ENCODE results near the gene RAMACL.

Gene RAMACL

DNA sequence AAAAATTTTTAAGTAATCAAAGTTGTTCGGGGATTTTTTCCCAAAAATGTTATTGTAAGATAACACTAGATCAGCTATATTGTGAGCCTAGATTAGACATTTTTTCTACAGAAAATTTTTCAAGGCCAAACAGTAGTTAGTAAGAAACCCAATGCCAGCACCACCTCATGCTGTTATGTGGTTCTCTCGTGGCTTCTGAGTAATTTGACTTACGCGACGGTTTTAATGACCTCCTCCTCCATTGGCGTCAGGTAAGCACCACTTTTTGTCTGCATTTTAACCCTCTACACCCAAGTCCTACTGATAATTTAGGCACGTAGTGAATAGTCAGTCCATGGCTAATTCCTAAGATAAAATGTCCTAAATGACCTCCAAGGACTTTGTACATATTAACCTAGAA, 30.9 kb upstream of the RAMACL start:
- no peak for DNase-seq (ENCODE audit: low read depth)

DNA sequence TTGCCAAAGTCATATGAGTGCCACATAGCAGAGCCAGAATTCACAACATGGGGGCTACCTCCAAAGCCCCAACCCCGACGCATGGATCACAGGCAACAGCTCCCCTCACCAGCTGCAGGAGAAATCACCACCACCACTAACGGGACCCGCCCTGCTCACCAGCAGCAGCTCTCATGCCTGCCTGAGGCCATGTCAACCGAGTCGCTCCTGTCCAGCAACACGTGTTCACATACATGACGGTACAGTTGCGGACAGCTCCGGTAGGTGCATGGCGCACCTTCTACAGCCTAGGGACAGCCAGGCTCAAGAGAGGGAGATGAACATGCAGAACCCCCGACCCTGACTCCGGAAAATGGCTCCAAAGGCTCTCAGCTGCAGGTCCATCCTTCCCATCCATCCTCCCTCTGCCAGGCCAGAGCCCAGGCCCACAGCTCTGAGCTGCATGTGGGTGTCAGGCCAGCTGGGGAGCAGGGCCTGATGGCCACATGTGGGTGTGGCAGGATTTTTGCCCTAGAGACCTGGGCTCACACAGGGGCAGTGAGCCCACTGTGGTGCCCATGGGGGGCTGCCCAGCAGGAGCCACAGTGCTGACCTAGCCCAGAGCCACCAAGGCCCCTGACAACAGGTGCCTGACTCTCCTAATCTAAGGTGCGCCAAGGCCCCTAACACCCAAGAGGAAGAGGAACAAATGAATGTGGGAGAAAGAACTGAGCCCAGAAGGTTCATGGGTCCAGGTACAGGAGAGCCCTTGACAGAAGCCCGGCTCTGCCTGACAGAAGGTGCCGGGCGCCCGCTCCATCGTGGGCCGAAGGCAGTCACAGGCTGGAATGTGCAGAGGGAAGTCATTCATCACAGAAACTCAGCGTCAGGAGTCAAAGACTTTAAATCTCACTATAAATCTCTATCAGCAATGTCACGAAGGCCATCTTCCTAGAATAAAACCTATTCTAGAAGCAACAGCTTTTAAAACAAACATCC, 30.1 kb upstream of the RAMACL start:
- DNase-seq (ENCODE audit: low read depth), result no peak

DNA sequence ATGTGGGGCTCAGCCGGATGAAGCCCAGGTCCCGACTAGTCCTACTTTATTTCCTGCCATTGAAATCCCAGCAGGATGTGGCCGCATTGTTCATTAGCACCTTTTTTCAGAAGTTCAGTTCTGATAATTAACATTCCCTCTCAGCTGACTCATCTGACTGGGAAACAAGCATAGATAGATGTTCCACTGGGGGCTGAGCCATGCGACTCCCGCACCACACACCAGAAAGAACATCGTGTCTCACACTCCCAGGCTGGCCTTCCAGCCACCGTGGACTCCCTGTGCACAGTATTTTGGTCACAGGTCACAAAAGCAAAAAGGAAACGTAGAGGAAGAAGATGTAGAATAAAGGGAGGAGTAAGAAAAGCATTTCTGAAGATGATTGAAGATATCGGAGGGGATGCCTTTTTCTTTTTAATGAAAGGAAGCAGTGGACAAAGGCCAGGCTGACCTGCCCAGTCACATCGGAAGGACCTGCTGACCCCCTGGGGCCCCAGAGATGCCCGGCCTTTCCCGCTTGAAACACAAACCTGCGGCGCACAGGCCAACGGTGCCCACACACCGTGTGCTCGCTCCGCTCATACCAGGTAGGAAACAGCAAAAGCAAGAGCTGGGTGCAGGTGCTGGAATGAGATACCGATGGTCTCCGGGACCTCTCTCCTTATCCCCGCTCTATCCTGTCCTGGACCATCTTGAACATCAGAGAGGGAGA, 28.7 kb upstream of the RAMACL start:
- DNase-seq (ENCODE audit: low read depth), result no peak

DNA sequence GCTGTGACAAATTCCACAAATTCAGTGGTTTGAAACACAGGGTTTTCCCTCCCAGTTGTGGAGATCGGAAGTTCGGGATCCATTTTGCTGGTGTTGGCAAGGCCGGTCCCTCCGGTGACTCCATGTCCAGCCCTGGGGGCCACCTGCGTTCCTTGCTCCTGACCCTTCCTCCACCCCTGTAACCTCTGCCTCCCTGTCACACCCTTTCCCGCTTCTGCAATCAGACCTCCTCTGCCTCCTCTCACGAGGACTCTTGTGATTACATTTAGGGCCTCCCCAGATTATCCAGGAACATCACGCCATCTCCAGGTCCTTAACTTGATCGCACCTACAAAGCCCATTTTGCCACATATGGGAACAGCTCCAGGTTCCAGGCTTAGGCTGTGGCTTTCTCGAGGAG, 28.1 kb upstream of the RAMACL start:
- DNase-seq (ENCODE audit: low read depth), result no peak

DNA sequence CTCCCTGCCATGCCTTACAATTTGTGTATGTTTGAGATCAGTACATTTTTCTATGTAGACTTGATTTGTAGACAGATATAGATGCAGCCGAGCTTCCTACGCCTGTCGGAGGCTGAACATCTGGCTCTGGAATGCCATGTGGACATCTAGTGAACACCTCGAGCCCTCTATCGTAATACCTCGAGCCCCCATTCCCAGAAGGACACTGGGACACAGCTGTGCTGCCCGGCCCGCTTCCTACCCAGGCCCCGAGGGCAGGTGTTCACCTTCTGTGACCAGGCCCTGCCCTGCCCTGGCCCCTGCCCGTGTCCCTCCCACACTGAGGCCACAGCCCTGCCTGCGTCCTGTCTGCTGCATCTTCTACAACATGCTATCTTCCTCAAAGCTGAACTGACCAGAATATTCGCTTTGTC, 27.7 kb upstream of the RAMACL start:
- no peak for DNase-seq (ENCODE audit: low read depth)

DNA sequence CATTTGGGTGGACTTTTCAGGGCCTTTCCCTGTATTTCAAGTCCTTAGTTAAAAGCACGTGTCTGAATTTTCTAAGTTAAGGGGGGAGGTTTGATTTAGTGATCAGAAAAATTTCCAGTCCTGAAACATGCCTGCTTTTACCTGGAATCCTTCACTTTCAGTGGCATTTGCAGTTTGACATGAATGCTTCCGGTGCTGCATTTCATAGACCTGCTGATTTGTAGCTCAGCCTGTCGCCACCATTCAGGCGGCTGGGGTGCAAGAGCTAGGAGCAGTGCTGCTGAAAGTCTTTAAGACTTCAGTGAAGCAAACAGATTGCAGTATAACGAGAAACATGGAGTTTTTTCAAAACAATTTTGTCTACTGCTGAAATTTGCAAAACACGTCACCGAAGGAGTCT, 26.5 kb upstream of the RAMACL start:
- DNase-seq (ENCODE audit: low read depth), result no peak

DNA sequence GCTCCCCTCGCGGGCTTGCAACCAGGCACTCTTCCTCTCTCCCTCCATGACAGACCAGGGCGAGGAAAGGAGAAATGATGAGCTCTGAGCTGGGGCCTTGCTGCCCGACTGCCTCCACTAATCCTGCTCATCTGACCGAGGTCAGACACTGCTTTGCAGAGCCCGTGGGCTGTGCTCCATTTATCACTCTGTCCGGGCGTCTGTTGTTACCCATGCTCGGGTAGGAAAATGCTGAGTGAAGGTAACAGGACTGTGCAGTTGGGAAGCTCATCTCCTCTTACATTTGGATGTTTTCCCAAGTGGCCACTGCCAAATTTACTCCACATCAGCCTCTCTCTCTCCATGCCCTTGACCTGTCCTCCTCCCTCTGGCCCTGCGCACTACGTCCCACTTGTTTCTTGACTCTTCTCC, 26.0 kb upstream of the RAMACL start:
- DNase-seq (ENCODE audit: low read depth), result no peak

DNA sequence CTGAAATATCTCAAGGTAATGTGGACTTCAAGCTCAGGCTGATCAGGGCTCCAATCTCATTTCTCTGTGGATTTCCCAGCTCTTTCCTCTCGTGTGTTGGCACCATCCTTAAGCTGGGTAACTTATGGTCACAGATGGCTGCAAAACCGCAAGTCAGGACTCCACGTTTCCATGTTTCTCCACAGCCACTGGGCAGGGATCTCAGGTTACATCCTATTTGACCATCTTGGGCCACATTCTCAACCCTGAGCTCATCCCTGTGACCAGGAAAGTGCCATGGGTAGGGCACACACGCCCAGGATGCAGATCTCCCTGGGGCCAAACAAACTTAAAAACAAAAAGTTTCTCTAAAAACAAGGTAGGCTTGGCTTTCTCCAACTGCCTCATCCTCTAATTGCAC, 25.2 kb upstream of the RAMACL start:
- DNase-seq (ENCODE audit: low read depth), result no peak

DNA sequence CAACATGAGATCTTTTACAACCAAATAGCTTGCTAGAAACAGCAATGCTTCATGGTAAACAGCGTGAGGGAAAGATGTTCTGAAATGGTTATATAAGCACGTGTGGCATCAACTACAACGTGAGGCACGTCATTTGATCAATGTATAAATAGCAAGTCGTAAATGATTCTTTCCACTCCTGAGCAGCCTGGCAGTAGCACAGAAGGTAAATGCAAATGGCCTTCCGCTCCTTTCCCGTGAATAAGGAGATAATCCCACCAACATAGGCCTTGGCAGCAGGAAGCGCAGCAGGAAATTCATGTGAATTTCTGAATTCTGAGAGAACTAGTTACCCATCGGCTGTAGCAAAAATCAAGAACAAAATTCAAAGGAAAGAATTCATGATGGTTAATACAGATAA, 23.6 kb upstream of the RAMACL start:
- DNase-seq (ENCODE audit: low read depth), result no peak

DNA sequence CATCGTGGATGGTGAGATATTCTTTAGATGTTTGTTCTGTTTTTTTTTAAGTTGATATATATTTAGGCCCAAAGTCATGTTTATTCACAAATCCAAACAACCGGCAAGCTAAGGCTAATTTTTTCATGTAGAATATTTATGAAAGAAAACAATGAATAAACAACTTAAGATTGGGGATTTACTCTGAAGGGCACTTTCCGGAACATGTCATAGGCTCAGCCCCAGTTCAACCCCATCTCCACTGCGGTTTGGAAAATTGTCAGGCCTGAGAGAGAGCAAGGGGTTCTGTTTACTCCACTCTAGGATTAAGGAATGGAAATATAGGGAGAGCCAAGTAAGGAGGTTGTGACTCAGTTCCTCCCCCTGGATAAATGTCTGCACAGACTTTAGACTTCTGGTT, 22.3 kb upstream of the RAMACL start:
- DNase-seq (ENCODE audit: low read depth), result no peak

DNA sequence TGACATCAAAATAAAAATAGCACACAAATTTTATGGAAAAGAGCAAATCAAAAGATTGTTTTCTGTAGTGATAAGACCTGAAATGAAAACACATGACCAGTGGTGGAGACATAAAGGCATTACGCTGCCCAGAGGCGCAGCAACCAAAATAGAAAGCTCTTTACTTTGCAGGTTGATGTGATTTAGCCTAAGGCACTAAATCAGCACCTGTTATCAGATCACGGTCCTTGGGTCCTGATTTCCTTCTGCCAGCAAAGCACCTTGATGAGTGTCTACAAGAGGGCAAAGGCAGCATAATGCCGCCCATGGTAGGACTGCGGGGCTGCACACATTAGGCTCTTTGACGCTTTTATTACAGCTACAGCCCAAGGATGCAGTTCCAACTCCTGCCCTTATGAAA, 19.3 kb upstream of the RAMACL start:
- no peak for DNase-seq (ENCODE audit: low read depth)

DNA sequence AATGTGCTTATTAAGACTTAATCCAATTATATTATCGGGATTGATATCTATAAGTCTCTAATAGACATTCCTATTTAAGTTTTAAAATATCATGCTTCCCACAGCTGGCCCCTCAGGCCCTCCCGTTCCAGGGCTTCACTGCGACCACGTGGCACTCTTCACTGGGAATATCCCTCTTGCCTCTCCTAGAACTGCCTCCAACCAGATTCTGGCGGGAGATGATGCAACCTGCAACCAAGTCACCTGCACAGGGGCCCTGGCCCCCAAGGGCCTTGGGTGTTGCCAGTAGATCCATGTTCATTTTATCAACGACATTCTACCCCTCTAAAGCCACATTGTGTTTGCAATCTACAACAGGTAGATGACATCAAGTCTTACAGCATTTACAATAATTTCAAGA, 18.4 kb upstream of the RAMACL start:
- no peak for DNase-seq (ENCODE audit: low read depth)

DNA sequence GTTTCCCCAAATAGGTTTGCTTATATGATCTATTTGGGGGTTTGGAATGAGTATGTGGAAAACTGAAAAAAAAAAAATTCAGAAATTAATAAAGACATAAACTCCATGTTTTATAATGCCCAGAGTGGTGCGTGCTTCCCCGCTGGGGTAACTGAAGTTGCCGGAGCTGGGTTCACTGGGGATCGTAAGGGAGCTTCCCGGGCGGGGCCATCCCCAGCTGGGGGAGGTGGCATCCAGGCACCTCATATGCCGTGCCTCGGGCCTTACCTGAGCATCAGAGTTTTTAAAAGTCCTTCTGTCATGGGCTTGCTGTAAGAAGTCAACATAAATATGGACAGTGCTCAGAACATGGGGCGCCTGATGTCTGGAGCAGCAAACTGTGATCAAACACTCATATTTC, 17.9 kb upstream of the RAMACL start:
- DNase-seq (ENCODE audit: low read depth), result no peak

DNA sequence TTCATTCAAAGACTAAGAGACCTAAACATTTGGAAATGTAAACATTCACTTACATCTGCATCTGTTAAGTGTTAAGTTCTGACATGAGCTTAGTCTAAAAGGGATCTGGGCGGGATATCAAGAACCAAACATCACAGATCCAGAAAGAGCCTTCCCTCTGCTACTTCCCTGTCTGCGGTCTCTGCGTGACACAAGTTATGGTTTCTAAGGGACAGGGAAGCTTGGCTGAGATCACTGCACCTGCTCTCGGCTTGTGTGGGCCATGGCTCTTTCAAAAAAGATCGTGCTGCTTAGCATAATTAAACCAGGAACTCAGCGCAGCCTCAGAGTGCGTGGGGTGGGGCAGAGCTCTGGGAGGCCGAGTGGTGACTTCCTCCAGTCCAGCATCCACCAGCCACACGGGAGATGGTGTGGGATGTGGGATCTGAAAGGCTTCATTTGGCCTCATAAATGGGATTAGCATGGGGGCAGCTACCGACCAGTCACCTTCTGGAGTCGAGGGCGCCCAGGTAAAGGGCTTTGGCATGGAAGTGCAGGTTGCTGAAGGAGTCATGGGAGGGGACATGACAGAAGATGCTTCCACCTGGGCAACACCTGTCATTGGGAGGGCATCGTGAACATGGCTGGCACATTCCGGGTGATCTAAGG, 16.7 kb upstream of the RAMACL start:
- no peak for DNase-seq (ENCODE audit: low read depth)

DNA sequence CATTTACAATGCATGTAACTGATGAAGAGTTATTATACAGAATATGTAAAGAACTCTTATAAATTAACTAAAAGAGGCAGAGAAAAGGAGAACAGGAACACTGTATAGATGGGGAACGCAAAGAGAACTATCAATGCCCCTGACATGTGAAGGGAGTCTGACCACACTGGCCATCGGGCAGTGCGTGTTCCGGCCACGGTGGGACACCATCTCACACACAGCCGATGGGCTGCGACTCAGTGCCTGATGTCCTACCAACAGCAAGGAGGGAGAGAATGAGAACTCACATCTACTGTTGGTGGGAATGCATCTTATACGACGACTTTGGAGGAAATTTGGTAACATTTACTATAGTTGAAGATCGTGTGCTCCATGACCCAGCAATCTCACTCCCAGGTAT, 15.5 kb upstream of the RAMACL start:
- no peak for DNase-seq (ENCODE audit: low read depth)

DNA sequence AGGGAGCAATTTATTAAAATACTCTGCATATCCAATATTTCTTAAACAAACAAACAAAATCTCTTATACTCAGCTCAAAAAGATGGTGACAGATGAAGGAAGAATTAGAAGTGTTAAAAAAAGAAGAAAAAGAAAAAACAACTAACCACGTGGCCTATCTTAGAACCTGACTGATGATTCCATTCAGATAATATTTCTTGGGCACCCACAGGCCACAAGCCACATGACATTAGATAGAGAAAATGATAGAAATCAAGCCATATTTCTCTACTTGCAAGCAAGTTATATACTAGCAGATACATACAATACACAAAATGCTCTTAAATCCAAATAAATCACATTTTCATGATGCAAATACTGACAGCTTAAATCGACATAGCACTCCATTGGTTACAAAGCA, 14.5 kb upstream of the RAMACL start:
- DNase-seq (ENCODE audit: low read depth), result no peak

DNA sequence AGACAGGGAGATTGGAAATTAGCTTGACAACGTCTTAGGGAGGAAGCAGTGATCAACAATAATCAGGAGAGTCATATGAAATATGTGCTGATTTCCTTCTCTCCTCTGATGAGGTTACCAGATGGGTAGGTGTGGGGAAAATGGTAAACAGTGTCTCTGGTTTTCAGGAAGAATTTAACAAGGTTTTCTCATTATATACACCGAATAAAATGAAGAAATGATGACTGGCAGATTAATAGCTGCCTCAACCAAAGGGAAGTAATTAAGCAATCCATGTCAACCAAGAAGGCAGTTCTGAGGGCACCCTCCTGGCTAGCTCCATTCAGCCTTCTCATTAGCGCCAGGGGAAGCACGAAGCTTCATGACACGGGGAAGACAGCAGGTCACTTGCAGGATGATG, 12.7 kb upstream of the RAMACL start:
- no peak for DNase-seq (ENCODE audit: low read depth)

DNA sequence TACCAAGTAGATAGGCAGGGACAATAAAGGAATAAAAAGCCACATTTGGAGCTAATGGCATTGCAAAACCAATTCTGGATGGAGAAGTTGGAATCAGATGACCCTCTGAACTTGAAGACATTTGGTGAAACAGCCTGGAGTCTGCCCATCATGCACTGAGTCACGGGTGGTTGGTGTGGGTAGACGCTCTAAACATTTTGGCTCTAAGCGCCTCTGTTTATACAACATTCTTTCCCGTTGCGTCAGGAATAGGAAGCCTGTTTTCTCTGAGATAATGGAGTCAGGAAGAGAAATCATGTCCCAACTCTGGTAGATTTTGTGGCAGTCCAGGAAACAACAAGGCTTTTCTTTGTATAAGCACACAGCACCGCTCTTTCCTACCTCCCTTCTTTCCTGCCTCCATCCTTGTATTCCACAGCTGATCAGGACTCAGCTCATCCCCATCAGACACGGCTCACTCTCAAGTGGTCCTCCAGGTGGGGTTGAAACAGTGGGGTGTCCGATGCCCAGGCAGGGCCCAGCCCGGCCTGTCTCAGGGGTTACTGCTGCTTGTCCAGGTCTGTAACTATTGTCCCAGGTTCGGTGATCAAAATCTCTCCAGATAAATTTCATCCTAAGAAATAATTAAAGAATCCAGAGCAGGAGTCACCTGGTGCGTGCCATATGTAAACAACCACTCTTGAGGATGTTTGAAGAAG, 12.1 kb upstream of the RAMACL start:
- DNase-seq (ENCODE audit: low read depth), result peak; percentile 92

DNA sequence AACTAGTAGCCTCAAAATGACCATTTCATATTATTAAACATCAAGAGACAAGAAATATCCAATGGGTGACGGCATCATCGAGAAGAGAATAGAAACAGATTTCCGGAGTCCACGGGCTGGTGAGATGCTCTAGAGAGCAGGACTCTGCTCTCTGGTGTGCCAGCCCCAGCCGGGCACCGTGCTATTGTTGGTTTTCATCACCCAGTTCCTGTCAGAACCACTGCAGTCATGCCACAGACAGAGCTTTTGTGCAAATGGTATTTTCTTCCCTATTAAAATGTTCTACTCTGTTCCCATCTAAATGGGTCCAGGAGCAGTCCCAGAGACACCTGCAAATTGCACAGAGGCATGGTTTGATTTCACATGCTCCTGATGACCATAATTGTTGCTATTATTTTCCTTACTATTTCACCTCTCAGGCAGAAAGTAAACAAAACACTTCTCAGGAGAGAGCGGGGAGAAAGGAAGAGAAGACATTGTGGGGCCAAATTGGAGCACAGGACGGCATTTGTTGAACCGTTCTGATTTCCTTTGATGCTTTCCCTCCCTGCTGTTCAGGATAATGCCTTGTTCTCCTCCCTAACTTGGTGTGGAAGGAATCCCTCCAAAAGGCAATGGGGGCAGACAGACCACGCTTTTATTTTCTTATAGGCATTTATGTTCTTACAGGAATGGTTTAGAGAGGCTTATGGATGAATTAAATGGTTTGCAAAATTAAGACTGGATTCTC, 11.4 kb upstream of the RAMACL start:
- DNase-seq (ENCODE audit: low read depth), result no peak

DNA sequence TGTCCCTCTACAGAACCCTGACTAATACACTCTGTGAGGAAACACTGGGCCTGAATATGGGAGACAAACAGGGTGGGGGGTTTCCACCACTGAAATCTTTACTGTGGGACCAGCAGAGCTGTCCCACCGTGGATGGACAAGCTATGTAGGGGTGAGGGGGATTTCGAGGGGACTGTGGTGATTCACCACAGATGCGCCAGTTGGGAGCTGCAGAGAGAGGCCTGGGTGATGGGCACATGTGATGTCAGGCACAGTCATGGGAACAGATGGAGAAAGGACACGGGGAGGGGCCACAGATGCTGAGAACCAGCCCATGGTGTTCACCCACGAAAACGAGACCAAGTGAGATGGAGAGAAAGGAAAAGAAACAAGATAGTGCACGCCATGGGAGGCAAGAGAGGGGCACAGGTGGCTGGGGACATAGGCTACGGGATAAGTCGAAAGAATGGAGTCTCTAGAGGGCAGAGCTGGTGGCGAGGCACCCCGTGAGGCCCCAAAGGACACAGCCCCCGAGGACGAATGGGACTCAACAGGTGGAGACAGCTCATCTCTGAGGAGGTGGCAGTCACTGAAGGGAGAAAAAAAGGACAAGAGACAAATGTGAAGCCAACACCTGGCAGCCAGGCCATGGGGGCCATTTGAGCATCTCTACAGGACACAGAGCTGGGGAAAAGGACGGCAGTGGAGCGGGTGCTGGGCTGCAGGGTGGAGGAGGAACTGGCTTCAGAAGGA, 10.5 kb upstream of the RAMACL start:
- no peak for DNase-seq (ENCODE audit: low read depth)

DNA sequence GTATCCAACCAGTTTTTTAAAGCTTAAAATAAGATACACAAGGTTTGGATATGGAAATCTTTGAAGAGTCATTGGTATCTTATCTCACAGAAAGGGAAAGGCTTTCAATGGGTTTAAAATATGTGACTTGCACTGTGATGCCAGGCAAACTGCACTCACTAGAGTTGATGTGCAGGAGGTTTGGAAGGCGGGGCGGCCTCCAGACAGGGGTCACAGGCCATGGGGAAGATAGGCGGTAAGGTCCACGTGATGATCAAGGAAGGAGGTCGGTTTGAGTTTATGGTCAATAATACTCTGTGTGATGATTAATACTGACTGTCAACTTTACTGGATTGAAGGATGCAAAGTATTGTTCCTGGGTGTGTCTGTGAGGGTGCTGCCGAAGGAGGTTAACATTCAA, 9.5 kb upstream of the RAMACL start:
- no peak for DNase-seq (ENCODE audit: low read depth)

Measured in GM04503 (cell line).